GM21717 (cell line): ENCODE data around the gene SERPINE3.

Experiments
- ATAC-seq: cut with Tn5 transposase; IDR thresholded peaks from one replicate; pipeline ENCODE4 v1.9.1; 2021; ENCODE audit warnings: mild to moderate bottlenecking, moderate library complexity; ENCODE audit not compliant: unreplicated experiment

Gene SERPINE3

GRCh38 chr13:51339354-51339753 is at the start of gene SERPINE3:
SERPINE3 (plus strand) TSS chr13:51339691; CDS start chr13:51341092, 1,401 bp downstream.
- ATAC-seq, result no peak

GRCh38 chr13:51291341-51291740 is 48.1 kb upstream of the SERPINE3 start:
- no peak for ATAC-seq

GRCh38 chr13:51292000-51292565 is 47.4 kb upstream of the SERPINE3 start:
- ATAC-seq, result no peak

GRCh38 chr13:51297556-51297955 is 41.9 kb upstream of the SERPINE3 start:
- ATAC-seq, result no peak

- ATAC-seq, result no peak
Observed at GRCh38 chr13:51298812-51299211, 40.7 kb upstream of the SERPINE3 start.

- ATAC-seq, result no peak
Observed at GRCh38 chr13:51303063-51303552, 36.4 kb upstream of the SERPINE3 start.

GRCh38 chr13:51303882-51304281 is 35.6 kb upstream of the SERPINE3 start:
- ATAC-seq, result no peak

GRCh38 chr13:51305271-51305967 is 34.1 kb upstream of the SERPINE3 start:
- ATAC-seq, result no peak

GRCh38 chr13:51308781-51309180 is 30.7 kb upstream of the SERPINE3 start:
- ATAC-seq, result no peak

GRCh38 chr13:51311231-51311630 is 28.3 kb upstream of the SERPINE3 start:
- no peak for ATAC-seq

GRCh38 chr13:51311957-51312520 is 27.5 kb upstream of the SERPINE3 start:
- no peak for ATAC-seq

GRCh38 chr13:51313619-51314018 is 25.9 kb upstream of the SERPINE3 start:
- no peak for ATAC-seq

- ATAC-seq, result no peak
Observed at GRCh38 chr13:51317262-51317661, 22.2 kb upstream of the SERPINE3 start.

GRCh38 chr13:51318015-51318414 is 21.5 kb upstream of the SERPINE3 start:
- ATAC-seq, result no peak

- ATAC-seq, result no peak
Observed at GRCh38 chr13:51318876-51319275, 20.6 kb upstream of the SERPINE3 start.

- no peak for ATAC-seq
Observed at GRCh38 chr13:51321836-51322235, 17.7 kb upstream of the SERPINE3 start.

- ATAC-seq, result no peak
Observed at GRCh38 chr13:51322826-51323225, 16.7 kb upstream of the SERPINE3 start.

GRCh38 chr13:51323824-51324511 is 15.5 kb upstream of the SERPINE3 start:
- no peak for ATAC-seq

GRCh38 chr13:51324714-51325420 is 14.6 kb upstream of the SERPINE3 start:
- ATAC-seq, result no peak

GRCh38 chr13:51325837-51326236 is 13.7 kb upstream of the SERPINE3 start:
- ATAC-seq, result no peak

- no peak for ATAC-seq
Observed at GRCh38 chr13:51326777-51327176, 12.7 kb upstream of the SERPINE3 start.
